Mammary microvascular endothelial cell (primary cell): ENCODE data around the gene FBXO24. TPM values are rescaled to one million over a fixed set of nuclear protein-coding genes. Genes with fewer than 3 reads are reported as not detected.

Experiments
- total RNA-seq: library from RNA; depleted of rRNA; stranded (reverse); fragments of >200 nt; gene quantifications from 2 replicates; pipeline ENCODE4 v1.2.3, GENCODE V29; 2015

Gene FBXO24, protein sequence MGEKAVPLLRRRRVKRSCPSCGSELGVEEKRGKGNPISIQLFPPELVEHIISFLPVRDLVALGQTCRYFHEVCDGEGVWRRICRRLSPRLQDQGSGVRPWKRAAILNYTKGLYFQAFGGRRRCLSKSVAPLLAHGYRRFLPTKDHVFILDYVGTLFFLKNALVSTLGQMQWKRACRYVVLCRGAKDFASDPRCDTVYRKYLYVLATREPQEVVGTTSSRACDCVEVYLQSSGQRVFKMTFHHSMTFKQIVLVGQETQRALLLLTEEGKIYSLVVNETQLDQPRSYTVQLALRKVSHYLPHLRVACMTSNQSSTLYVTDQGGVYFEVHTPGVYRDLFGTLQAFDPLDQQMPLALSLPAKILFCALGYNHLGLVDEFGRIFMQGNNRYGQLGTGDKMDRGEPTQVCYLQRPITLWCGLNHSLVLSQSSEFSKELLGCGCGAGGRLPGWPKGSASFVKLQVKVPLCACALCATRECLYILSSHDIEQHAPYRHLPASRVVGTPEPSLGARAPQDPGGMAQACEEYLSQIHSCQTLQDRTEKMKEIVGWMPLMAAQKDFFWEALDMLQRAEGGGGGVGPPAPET
- total RNA-seq, result 1.00 TPM in 1 of 2 replicates, not detected in the other

DNA sequence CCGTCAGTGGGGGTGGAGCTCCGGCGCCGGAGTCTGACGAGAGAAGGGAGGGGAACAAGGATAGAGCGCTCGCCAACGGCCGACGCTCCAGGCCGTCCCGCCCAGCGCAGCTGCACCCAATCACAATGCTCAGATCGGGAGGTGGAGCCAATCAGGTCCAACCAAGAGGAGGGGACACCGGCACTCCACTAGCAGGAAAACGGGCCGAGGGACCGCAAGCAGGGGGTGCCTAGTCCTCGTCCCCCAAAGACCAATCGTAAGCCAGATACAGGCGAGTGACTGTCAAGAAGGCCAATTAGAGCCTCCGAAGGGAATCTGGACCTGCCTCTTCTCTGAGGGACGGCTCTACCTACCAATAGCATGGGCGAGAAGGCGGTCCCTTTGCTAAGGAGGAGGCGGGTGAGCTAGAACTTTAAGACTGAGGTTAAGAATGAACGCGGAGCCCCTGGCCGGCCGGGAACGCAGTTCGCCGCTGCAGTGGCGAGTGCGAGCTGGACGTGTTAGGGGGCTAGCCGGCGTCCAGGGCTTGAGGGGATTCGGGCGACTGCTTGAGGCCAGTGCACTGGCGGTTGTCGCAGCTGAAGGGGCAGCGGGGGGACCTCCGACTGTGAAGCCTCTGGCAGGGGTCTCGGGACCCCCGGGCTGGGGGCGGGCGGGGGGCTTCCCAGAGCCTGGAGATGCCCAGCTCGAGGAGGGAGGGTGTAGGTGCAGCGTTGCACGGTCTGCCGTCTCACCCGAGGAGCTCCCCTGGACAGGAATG lies at the start of gene FBXO24:
TSS of gene FBXO24 (plus strand) at position 63 of the 760 bp plus-strand sequence. CDS start at position 361, 298 bp downstream.

GRCh38 chr7:100538654-100539435 lies 47.3 kb upstream of the FBXO24 start, which contains the start of gene AGFG2:
Gene AGFG2, plus strand, starts transcription at chr7:100539203. Its CDS starts 144 bp downstream, at chr7:100539347.

DNA sequence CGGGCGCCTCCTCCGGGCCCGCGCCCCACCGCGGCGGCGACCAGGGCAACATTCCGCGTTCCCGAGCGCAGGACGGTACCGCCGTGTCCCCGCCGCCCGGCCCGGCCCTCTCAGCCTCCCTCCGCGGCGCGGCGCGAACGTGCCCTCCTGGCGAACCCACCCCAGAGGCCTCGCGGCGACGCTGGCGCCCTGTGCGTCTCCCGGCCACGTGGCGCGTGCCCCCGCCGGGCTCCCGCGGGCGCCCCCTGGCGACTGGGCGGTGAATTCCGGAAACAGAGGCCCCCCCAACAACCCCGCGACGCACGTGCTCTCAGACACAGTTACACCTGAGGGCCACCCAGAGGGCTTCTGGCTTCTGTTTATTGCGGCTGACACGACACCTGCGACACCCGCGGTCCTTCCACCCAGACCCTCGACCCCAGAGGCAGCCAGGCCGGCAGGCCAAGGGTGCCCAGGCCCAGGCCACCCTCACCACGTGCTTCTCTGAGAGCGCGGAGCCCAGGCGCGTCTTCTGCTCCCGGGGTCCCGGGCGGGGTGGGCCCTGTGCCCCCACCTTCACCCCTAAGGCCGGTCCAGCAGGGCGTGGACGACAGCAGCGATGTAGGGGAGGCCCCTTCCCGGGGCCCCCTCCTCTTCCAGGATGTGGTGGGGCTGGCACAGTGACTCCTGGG lies 12.3 kb upstream of the FBXO24 start, which contains the start of gene SAP25:
TSS of gene SAP25 (minus strand) at position 210 of the 671 bp plus-strand sequence. CDS start at position 52, 158 bp downstream.

DNA sequence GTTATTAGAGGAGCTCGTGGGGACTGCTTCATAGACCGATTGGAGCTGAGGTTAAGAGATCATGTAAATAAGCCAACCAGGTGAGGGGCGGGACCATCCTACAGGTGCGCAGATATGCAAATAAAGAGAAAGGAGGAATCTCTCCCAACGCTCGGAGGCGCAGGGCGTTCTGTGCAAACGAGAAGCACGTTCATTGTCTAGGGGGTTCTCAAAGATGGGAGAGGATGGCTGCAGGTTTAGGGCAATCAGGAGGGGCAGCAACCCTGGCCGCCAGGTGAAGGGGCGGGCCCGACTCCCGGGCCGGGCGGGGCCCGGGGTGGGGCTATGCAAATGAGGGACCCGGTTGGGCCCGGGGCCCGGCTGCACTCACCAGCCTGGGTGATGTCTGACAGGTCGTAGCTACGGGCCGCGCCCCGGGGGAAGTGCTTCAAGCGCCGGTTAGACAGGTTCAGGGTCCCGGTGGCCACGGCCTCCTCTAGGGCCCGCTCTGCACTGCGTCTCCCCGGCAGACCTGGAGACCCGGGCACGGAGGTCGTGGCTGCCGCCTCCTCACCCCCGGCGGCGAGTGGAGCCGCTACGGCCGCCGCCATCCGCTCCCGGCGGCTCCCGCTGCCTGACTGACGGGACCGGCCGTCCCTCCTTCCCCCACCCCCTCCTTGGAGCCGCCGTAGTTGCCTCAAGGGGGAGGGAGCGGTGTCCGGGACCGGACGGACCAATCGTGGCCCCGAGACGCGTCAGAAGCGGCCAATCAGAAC lies 440 bp upstream of the FBXO24 start, which contains the start of gene LRCH4:
TSS of gene LRCH4 (minus strand) at position 619 of the 755 bp plus-strand sequence. CDS start at position 590, 29 bp downstream.

GRCh38 chr7:100611983-100612729 lies 26.0 kb downstream of the FBXO24 start, which contains the start of gene MOSPD3:
Gene MOSPD3, plus strand, starts transcription at chr7:100612540. Its CDS starts 252 bp downstream, at chr7:100612792.

DNA sequence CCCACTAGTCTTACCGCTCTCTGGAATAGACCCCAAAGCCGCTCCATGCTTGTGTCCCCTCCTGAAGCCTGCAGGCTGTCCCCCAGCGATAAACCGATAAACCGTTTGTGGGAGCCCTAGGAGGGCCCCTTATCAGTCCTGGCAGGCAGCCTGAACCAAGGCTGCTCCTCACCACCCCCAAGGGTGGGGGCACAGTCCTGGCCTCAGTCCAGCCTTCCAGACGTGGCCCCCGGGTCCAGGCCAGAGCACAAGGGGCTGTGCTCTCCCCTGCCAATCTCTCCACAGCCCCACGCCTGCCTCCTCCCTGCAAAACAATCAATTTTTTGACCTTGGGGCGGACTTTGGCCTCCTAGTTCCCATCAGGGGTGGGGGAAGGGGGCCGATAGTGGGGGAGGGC lies 55.3 kb downstream of the FBXO24 start, which contains the start of gene TFR2:
TSS of gene TFR2 (minus strand) at position 90 of the 397 bp plus-strand sequence. CDS start at position 47, 43 bp downstream.

Other genes with a start within 250 kb of the FBXO24 start
- gene PILRB, start 228.2 kb upstream of the FBXO24 start, total RNA-seq, result 14.1 and 18.6 TPM in 2 replicates
- gene PILRA, start 212.8 kb upstream of the FBXO24 start, total RNA-seq, result not detected in 2 replicates
- 0.60 and 0.98 TPM in 2 replicates for gene ZCWPW1, start 157.6 kb upstream of the FBXO24 start, total RNA-seq
- 38.4 and 42.4 TPM in 2 replicates for gene MEPCE, start 156.5 kb upstream of the FBXO24 start, total RNA-seq
- gene PPP1R35, start 149.8 kb upstream of the FBXO24 start, total RNA-seq, result 26.4 and 38.2 TPM in 2 replicates
- 0.87 and 3.4 TPM in 2 replicates for gene SPACDR, start 122.1 kb upstream of the FBXO24 start, total RNA-seq
- 62.0 and 63.5 TPM in 2 replicates for gene TSC22D4, start 107.1 kb upstream of the FBXO24 start, total RNA-seq
- 2.1 and 2.9 TPM in 2 replicates for gene NYAP1, start 102.4 kb upstream of the FBXO24 start, total RNA-seq
- gene AGFG2, start 47.1 kb upstream of the FBXO24 start, total RNA-seq, result 46.2 and 49.0 TPM in 2 replicates
- not detected in 2 replicates for gene SAP25, start 12.4 kb upstream of the FBXO24 start, total RNA-seq
- 30.4 and 38.0 TPM in 2 replicates for gene LRCH4, start 199 bp upstream of the FBXO24 start, total RNA-seq
- 1.2 and 2.3 TPM in 2 replicates for gene PCOLCE, start 16.0 kb downstream of the FBXO24 start, total RNA-seq
- 13.2 and 16.8 TPM in 2 replicates for gene MOSPD3, start 26.2 kb downstream of the FBXO24 start, total RNA-seq
- under 0.01 and 0.44 TPM in 2 replicates for gene TFR2, start 55.2 kb downstream of the FBXO24 start, total RNA-seq
- not detected in 2 replicates for gene ACTL6B, start 70.1 kb downstream of the FBXO24 start, total RNA-seq
- 266 and 289 TPM in 2 replicates for gene GNB2, start 87.4 kb downstream of the FBXO24 start, total RNA-seq
- gene GIGYF1, start 107.9 kb downstream of the FBXO24 start, total RNA-seq, result 12.0 and 14.1 TPM in 2 replicates
- 50.1 and 59.9 TPM in 2 replicates for gene POP7, start 119.8 kb downstream of the FBXO24 start, total RNA-seq
- not detected in 2 replicates for gene EPO, start 134.1 kb downstream of the FBXO24 start, total RNA-seq
- gene ZAN, start 147.3 kb downstream of the FBXO24 start, total RNA-seq, result not detected in 2 replicates
- 141 and 146 TPM in 2 replicates for gene EPHB4, start 241.2 kb downstream of the FBXO24 start, total RNA-seq